Rectal smooth muscle tissue (tissue), 1 donor: ENCODE data around the gene REEP6.
"Not testable (repeated sequence)": the region's sequence is repeated elsewhere in the genome, so short reads cannot be mapped to it uniquely, and the experiment has no call there.

Source experiments
- H3K27ac ChIP-seq: one replicate; pipeline ENCODE4 v1.7.0; 2013; ENCODE audit warnings: low read depth, low read length, inconsistent platforms
- H3K27me3 ChIP-seq: one replicate; pipeline ENCODE4 v1.7.0; 2013; ENCODE audit warnings: low read length; ENCODE audit not compliant: control insufficient read depth, insufficient read depth
- H3K36me3 ChIP-seq: one replicate; pipeline ENCODE4 v1.7.0; 2013; ENCODE audit warnings: low read length; ENCODE audit not compliant: control insufficient read depth, insufficient read depth
- H3K4me1 ChIP-seq: one replicate; pipeline ENCODE4 v1.7.0; 2013; ENCODE audit warnings: low read length; ENCODE audit not compliant: control insufficient read depth, insufficient read depth
- H3K4me3 ChIP-seq: one replicate; pipeline ENCODE4 v1.7.0; 2013; ENCODE audit warnings: low read length
- H3K9ac ChIP-seq: one replicate; pipeline ENCODE4 v1.7.0; 2013; ENCODE audit warnings: low read length

REEP6 gene

GRCh38 chr19:1523412-1524286 lies 32.7 kb downstream of the REEP6 start, which contains the start of gene PLK5:
PLK5 (plus strand) TSS chr19:1524077; CDS start chr19:1526997, 2,920 bp downstream.
- Histone ChIP-seq H3K27ac (no peak within 1 kb of the TSS), H3K36me3 (no peaks in the 10 kb centered on the region), H3K9ac (no peak within 1 kb of the TSS), H3K27me3 (peaks cover 26% of the 10 kb centered on the region), H3K4me1 (peaks cover 6% of the 10 kb centered on the region), H3K4me3 (peak within 1 kb of the TSS; percentile 19)

DNA sequence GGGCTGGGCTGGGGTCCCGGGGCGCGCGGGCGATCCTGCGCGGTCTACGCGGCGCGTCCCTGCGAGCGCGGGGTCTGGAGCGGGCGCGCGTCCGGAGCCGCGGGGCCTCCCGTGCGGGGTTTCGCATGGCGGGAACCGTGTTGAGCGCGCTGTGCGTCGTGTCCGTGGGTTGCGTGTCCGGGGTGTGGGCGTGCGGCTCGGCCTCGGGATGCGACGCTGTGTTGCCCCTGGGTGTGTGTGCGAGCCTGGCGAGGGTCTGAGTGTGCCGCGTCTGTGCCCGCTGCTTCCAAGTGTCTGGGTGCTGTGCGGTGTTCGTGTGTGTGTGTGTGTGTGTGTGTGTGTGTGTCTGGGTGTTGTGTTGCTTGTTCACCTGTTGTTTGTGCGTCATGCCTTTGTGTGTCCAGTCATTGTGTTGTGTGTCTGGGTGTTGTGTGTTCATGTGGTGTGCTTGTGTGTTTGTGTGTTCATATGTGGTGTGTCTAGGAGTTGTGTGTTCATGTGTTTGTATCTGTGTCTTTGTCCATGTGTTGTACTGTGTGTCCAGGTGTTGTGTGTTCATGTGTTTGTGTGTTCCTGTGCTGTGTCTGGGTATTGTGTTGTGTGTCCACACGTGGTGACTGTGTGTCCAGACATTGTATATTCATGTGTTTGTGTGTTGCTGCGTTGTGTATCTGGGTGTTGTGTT lies 33.4 kb downstream of the REEP6 start:
- H3K36me3 ChIP-seq = no peaks in the 10 kb centered on the region
- H3K27ac ChIP-seq = no peak overlapping the region
- peaks cover 6% of the 10 kb centered on the region for H3K4me1 ChIP-seq
- no peak overlapping the region for H3K9ac ChIP-seq
- peak overlapping the region; percentile 19 for H3K4me3 ChIP-seq
- peaks cover 26% of the 10 kb centered on the region for H3K27me3 ChIP-seq

GRCh38 chr19:1524972-1525325 lies 34.0 kb downstream of the REEP6 start:
- Histone ChIP-seq H3K9ac (no peak overlapping the region), H3K4me1 (peaks cover 6% of the 10 kb centered on the region), H3K36me3 (no peaks in the 10 kb centered on the region), H3K27ac (no peak overlapping the region), H3K27me3 (peaks cover 26% of the 10 kb centered on the region), H3K4me3 (no peak overlapping the region)

DNA sequence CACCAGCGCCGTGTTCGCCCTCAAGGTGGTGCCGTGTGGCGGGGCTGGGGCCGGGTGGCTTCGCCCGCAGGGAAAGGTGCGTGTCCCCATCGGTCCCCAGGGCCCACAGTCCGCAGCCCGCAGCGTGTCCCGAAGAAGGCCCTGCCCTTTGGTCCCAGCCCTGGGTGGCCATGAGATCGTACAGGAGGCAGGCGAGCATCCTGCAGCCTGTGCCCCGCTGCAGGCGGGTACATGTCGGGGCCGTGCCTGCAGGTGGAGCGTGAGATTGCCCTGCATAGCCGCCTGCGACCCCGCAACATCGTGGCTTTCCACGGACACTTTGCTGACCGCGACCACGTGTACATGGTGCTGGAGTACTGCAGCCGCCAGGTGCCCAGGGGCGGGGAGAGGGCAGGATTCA lies 34.4 kb downstream of the REEP6 start:
- Histone ChIP-seq H3K27me3 (peaks cover 26% of the 10 kb centered on the region), H3K4me3 (no peak overlapping the region), H3K36me3 (no peaks in the 10 kb centered on the region), H3K9ac (no peak overlapping the region), H3K4me1 (peaks cover 6% of the 10 kb centered on the region), H3K27ac (no peak overlapping the region)

- Histone ChIP-seq H3K36me3 (no peaks in the 10 kb centered on the region), H3K4me1 (peaks cover 6% of the 10 kb centered on the region), H3K4me3 (no peak overlapping the region), H3K9ac (no peak overlapping the region), H3K27me3 (peaks cover 26% of the 10 kb centered on the region), H3K27ac (no peak overlapping the region)
Observed at GRCh38 chr19:1526066-1526778, 35.2 kb downstream of the REEP6 start.

DNA sequence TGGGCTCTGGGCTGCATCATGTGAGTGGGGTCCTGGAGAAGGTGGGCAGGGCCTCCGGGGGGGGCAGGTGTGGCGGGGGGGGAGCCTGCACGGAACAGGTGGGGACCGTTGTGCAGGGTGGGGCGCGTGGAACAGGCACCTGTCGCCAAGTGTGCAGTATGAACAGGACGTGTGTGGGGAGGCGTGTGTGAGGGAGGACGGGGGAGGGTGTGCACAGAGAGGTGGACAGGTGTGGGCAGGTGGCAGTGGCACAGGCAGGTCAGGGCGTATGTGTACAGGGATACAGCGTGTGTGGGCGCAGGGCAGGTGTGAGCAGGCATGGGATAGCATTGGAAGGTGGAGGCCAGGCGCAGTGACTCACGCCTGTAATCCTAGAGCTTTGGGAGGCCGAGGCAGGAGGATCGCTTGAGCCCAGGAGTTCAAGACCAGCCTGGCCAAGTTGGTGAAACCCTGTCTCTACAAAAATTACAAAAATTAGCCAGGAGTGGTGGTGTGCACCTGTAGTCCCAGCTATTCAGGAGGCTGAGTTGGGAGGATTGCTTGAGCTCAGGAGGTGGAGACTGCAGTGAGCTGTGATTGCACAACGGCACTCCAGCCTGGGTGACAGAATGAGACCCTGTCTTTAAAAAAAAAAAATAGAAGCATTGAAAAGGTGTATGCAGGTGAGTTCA lies 36.1 kb downstream of the REEP6 start:
- no peak overlapping the region for H3K4me3 ChIP-seq
- H3K27me3 ChIP-seq = peaks cover 26% of the 10 kb centered on the region
- no peaks in the 10 kb centered on the region for H3K36me3 ChIP-seq
- no peaks in the 10 kb centered on the region for H3K4me1 ChIP-seq
- no peak overlapping the region for H3K27ac ChIP-seq
- H3K9ac ChIP-seq = no peak overlapping the region

DNA sequence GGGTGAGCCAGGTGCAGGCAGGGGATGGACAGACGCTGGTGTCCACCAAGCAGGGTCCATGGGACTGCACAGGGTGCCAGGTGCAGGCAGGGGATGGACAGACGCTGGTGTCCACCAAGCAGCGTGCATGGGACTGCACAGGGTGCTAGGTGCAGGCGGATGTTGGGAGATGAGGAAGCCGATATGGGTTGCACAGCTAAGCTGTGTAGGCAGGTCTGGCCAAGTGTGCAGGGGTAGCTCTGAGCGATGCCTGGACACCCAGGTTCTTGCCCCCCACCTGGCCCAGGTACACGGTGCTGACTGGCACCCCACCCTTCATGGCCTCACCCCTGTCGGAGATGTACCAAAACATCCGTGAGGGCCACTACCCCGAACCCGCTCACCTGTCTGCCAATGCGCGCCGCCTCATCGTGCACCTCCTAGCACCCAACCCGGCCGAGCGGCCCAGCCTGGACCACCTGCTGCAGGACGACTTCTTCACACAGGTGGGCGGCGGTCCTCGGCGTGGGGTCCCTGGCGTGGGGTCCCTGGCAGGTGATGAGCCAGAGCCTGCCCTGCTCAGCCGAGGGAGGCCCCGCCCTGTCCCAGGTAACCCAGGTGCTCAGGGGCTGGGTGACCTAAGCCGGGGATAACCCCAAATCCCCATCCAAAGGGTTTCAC lies 36.8 kb downstream of the REEP6 start:
- Histone ChIP-seq H3K27ac (no peak overlapping the region), H3K27me3 (peaks cover 26% of the 10 kb centered on the region)

GRCh38 chr19:1528596-1529429 lies 37.8 kb downstream of the REEP6 start:
- Histone ChIP-seq H3K4me3 (no peak overlapping the region), H3K27ac (no peak overlapping the region), H3K27me3 (peaks cover 19% of the 10 kb centered on the region), H3K9ac (no peak overlapping the region), H3K4me1 (no peaks in the 10 kb centered on the region), H3K36me3 (no peaks in the 10 kb centered on the region)

More for the DNA sequence above, 36.8 kb downstream of the REEP6 start:
- Histone ChIP-seq H3K9ac (no peak overlapping the region), H3K4me3 (no peak overlapping the region), H3K4me1 (no peaks in the 10 kb centered on the region), H3K36me3 (no peaks in the 10 kb centered on the region)

GRCh38 chr19:1529430-1529816 lies 38.4 kb downstream of the REEP6 start:
- H3K9ac ChIP-seq = no peak overlapping the region
- no peaks in the 10 kb centered on the region for H3K4me1 ChIP-seq
- no peak overlapping the region for H3K27ac ChIP-seq
- H3K36me3 ChIP-seq = no peaks in the 10 kb centered on the region
- H3K27me3 ChIP-seq = peaks cover 16% of the 10 kb centered on the region
- H3K4me3 ChIP-seq = no peak overlapping the region

DNA sequence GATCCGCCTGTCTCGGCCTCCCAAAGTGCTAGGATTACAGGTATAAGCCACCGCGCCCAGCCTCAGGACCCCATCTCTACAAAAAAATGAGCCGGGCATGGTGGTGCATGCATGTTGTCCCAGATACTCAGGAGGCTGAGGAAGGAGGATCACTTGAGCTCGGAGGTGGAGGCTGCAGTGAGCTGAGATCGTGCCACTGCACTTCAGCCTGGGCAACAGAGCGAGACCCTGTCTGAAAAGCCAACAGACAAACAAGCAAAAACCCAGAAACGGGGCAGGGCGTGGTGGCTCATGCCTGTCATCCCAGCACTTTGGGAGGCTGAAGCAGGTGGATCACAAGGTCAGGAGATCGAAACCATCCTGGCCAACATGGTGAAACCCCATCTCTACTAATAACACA lies 39.9 kb downstream of the REEP6 start:
- not testable (repeated sequence) for H3K4me1 ChIP-seq, H3K27ac ChIP-seq

GRCh38 chr19:1531587-1531986 lies 40.6 kb downstream of the REEP6 start:
- no peaks in the 10 kb centered on the region for H3K27me3 ChIP-seq
- no peak overlapping the region for H3K4me3 ChIP-seq
- H3K4me1 ChIP-seq = no peaks in the 10 kb centered on the region
- H3K36me3 ChIP-seq = no peaks in the 10 kb centered on the region
- H3K27ac ChIP-seq = no peak overlapping the region
- no peak overlapping the region for H3K9ac ChIP-seq

More for the DNA sequence above, 39.9 kb downstream of the REEP6 start:
- H3K4me3 ChIP-seq, H3K9ac ChIP-seq, H3K36me3 ChIP-seq, H3K27me3 ChIP-seq: not testable (repeated sequence)
